ENCODE results near the gene SDHA.

DNA sequence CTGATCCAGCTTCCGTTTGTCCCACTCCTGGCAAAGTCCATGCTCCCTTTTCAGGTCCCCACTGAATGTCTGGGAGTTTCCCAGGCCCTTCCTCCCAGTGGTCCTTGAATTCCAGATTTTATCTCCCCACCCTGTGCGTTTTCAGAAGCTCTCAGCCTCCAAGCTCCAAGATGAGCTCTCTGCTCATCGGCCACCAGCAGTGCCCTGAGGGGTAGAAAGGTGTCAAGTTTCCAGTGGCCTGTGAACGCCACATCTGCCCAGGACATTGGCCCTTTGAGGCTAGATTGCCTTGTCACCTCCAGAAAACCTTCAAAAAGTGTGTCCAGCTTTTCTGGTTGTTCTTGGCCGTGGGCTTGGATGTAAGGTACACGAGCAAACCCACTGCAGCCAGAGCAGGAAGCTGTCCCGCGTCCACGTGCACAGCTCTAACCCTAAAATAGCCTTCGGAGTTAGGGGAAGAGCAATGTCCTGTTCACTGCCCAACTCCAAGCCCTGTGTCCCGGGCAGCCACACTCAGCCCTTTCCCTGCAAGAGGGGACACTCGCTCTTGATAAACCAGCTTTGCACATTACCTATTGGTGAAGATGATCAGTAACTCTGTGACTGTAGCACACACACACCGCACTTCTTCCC lies 37.7 kb upstream of the SDHA start:
- TF ChIP-seq POLR2AphosphoS5 (IDR thresholded peaks at IDR 0.05) (no peak), POLR2A (IDR thresholded peaks at IDR 0.05) (no peak)
- TF ChIP-seq, protein P1, sequence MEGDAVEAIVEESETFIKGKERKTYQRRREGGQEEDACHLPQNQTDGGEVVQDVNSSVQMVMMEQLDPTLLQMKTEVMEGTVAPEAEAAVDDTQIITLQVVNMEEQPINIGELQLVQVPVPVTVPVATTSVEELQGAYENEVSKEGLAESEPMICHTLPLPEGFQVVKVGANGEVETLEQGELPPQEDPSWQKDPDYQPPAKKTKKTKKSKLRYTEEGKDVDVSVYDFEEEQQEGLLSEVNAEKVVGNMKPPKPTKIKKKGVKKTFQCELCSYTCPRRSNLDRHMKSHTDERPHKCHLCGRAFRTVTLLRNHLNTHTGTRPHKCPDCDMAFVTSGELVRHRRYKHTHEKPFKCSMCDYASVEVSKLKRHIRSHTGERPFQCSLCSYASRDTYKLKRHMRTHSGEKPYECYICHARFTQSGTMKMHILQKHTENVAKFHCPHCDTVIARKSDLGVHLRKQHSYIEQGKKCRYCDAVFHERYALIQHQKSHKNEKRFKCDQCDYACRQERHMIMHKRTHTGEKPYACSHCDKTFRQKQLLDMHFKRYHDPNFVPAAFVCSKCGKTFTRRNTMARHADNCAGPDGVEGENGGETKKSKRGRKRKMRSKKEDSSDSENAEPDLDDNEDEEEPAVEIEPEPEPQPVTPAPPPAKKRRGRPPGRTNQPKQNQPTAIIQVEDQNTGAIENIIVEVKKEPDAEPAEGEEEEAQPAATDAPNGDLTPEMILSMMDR (IDR thresholded peaks at IDR 0.05) = no peak
